ENCODE measurements around the gene IGLL5.

DNA sequence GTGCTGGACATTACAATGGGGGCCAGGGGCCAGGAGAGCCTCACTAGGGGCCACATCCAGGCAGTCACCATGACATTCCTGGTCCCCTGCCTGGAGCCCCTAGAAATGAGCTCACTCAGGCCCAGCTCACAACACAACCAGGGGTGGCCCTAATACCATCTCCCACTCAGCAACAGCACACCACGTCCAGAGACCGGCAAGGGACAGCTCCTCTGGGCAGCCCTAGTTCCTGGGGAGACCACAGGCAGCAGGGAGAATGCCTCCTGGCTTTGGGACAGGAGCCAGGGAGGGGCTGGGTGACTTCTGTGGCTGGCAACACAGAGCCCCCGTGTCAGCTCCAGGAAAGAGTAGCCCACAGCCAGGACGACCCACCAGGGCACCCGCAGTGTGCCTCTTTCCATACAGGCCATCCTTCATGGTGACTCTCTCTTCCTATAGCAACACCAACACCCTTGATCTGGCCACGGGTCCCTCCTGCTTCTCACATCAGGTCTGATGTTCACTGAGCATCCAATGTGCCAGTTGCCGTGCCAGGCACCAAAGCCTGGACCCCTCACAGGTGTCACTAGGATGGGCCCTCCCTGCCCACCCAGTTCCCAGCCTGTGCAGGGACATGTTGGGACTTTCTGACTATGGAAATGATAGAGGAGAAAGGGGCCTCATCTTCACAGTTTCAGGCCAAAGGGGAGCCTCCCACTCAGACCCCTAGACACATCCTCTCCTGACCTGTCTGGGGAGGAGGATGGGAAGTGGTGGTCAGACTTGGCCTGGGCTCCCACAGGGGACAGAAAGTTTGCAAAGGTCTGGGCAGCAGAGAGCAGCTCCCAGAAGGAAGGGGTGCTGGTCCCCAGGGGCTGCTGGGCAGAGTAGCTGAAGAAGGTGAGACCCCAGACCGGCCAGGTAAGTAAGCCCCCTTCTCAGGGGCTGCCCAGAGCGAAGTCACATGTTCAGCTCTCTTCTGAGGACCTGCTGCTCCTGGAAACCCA, 43.2 kb downstream of the IGLL5 start:
- TF ChIP-seq, protein P1, sequence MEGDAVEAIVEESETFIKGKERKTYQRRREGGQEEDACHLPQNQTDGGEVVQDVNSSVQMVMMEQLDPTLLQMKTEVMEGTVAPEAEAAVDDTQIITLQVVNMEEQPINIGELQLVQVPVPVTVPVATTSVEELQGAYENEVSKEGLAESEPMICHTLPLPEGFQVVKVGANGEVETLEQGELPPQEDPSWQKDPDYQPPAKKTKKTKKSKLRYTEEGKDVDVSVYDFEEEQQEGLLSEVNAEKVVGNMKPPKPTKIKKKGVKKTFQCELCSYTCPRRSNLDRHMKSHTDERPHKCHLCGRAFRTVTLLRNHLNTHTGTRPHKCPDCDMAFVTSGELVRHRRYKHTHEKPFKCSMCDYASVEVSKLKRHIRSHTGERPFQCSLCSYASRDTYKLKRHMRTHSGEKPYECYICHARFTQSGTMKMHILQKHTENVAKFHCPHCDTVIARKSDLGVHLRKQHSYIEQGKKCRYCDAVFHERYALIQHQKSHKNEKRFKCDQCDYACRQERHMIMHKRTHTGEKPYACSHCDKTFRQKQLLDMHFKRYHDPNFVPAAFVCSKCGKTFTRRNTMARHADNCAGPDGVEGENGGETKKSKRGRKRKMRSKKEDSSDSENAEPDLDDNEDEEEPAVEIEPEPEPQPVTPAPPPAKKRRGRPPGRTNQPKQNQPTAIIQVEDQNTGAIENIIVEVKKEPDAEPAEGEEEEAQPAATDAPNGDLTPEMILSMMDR (conservative IDR thresholded peaks at IDR 0.05; ENCODE audit: low read depth, low read length) = no peak
- TF ChIP-seq EZH2 (IDR thresholded peaks at IDR 0.05; ENCODE audit: low read length, unreplicated experiment) = no peak

Data from PC-3 (cell line).